Hepatocyte (in vitro differentiated cells): ENCODE measurements around the gene PAWR. TPM values are rescaled to one million over a fixed set of nuclear protein-coding genes. Genes with fewer than 3 reads are reported as not detected.

Experiments
- DNase-seq: peaks from one replicate; pipeline ENCODE4 v3.0.0-alpha.2; 2016; ENCODE audit warnings: low spot score
- H2AFZ ChIP-seq: fragments of 200-600 bp; sonication (generic); 2 replicates; pipeline ENCODE4 v1.6.0; 2016; ENCODE audit warnings: antibody characterized with exemption, mild to moderate bottlenecking
- H3K27ac ChIP-seq: fragments of 200-600 bp; sonication (generic); 2 replicates; pipeline ENCODE4 v1.5.1; 2016; ENCODE audit warnings: mild to moderate bottlenecking
- H3K27me3 ChIP-seq: fragments of 200-600 bp; sonication (generic); 2 replicates; pipeline ENCODE4 v1.6.1; 2016
- H3K36me3 ChIP-seq: fragments of 200-600 bp; sonication (generic); replicated peaks from 2 replicates; pipeline ENCODE4 v1.5.1; 2016; ENCODE audit warnings: low read depth; ENCODE audit not compliant: insufficient read depth
- H3K4me1 ChIP-seq: fragments of 200-600 bp; sonication (generic); 2 replicates; pipeline ENCODE4 v1.5.1; 2016; ENCODE audit warnings: mild to moderate bottlenecking, moderate library complexity; ENCODE audit not compliant: insufficient read depth
- H3K4me2 ChIP-seq: fragments of 200-600 bp; sonication (generic); 2 replicates; pipeline ENCODE4 v1.6.0; 2016
- H3K4me3 ChIP-seq: fragments of 200-600 bp; sonication (generic); 2 replicates; pipeline ENCODE4 v1.5.1; 2016; ENCODE audit warnings: mild to moderate bottlenecking
- H3K79me2 ChIP-seq: fragments of 200-600 bp; sonication (generic); 2 replicates; pipeline ENCODE4 v1.6.0; 2017; ENCODE audit warnings: mild to moderate bottlenecking
- H3K9me2 ChIP-seq: fragments of 200-600 bp; sonication (generic); replicated peaks from 2 replicates; pipeline ENCODE4 v1.6.0; 2017; ENCODE audit warnings: mild to moderate bottlenecking; ENCODE audit not compliant: insufficient read depth
- H3K9me3 ChIP-seq: fragments of 200-600 bp; sonication (generic); 2 replicates; pipeline ENCODE4 v1.5.1; 2016; ENCODE audit warnings: low read depth, mild to moderate bottlenecking
- H4K20me1 ChIP-seq: fragments of 200-600 bp; sonication (generic); 2 replicates; pipeline ENCODE4 v1.6.0; 2016; ENCODE audit warnings: mild to moderate bottlenecking; ENCODE audit not compliant: insufficient read depth, poor library complexity, severe bottlenecking
- CTCF ChIP-seq: fragments of 200-600 bp; sonication (generic); IDR thresholded peaks from 2 replicates; pipeline ENCODE4 v1.5.1; 2016; ENCODE audit warnings: antibody characterized with exemption, mild to moderate bottlenecking; ENCODE audit not compliant: poor library complexity
- EZH2 ChIP-seq: fragments of 200-600 bp; sonication (generic); IDR thresholded peaks from 2 replicates; pipeline ENCODE4 v1.6.1; 2016; ENCODE audit warnings: antibody characterized with exemption, mild to moderate bottlenecking, borderline replicate concordance
- EZH2phosphoT487 ChIP-seq: fragments of 200-600 bp; sonication (generic); IDR thresholded peaks from one replicate; pipeline ENCODE4 v1.6.1; 2018; ENCODE audit warnings: antibody characterized with exemption, mild to moderate bottlenecking, low read depth, moderate library complexity; ENCODE audit not compliant: unreplicated experiment, severe bottlenecking
- WGBS: methylation state at CpG from one replicate; pipeline ENCODE4 v1.1.6; 2016; ENCODE audit warnings: low lambda C conversion rate; ENCODE audit errors: missing lambda C conversion rate; 5-methylcytosine and 5-hydroxymethylcytosine counted together
- polyA plus RNA-seq: library from polyadenylated mRNA; unstranded; fragments of >200 nt; fragmentation: Nextera tagmentation; extraction: Ambion mirVana; gene quantifications from 2 replicates; pipeline ENCODE4 v1.2.1, GENCODE V29; 2016
- total RNA-seq: library from RNA; depleted of rRNA; stranded (reverse); fragments of >200 nt; gene quantifications from 2 replicates; pipeline ENCODE4 v1.2.3, GENCODE V29; 2014

The PAWR gene
- total and polyA plus RNA-seq, 2 experiments from 2014 or later, result 40.5 to 54.9 TPM

DNA sequence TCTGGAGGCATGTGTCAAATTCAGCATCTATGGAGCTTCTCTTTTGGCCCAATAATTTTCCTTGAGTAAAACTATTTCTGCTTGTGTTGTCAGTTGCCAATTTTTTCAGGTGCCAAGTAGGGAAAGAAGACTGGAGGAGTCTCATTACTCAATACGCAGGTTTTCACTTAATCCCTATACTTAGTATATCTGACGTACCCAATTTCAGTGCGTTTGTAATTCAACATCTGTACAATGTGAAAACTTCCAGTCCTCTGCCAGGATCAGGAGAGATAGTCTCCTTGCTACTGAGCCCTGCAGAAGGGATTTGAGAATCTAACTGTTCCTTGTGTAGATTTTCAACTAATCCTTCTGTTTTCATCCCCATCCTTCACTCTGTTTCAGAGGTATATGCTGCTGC lies 5.7 kb upstream of the PAWR start:
- peaks cover 7% of the 10 kb centered on the region for H3K4me1 ChIP-seq
- H3K27ac ChIP-seq, result no peak overlapping the region
- no peak overlapping the region for H2AFZ ChIP-seq
- no peaks in the 10 kb centered on the region for H3K27me3 ChIP-seq
- DNase-seq, result no peak
- H3K9me3 ChIP-seq, result no peaks in the 10 kb centered on the region
- WGBS, result 53% methylated on average over 3 of the region's 3 CpGs
- H3K4me3 ChIP-seq, result no peak overlapping the region
- no peak overlapping the region for H3K4me2 ChIP-seq
- H4K20me1 ChIP-seq, result no peaks in the 10 kb centered on the region
- no peak for TF ChIP-seq EZH2
- TF ChIP-seq EZH2phosphoT487, result no peak
- no peak for TF ChIP-seq CTCF
- H3K36me3 ChIP-seq, result no peaks in the 10 kb centered on the region
- H3K9me2 ChIP-seq, result no peaks in the 10 kb centered on the region
- no peaks in the 10 kb centered on the region for H3K79me2 ChIP-seq

GRCh38 chr12:79692860-79693577 lies 2.3 kb upstream of the PAWR start:
- H3K9me3 ChIP-seq, result no peaks in the 10 kb centered on the region
- H3K27ac ChIP-seq, result peak overlapping the region; percentile 91
- no peaks in the 10 kb centered on the region for H3K27me3 ChIP-seq
- DNase-seq, result no peak
- peaks cover 16% of the 10 kb centered on the region for H3K79me2 ChIP-seq
- H2AFZ ChIP-seq, result no peak overlapping the region
- H3K4me2 ChIP-seq, result peak overlapping the region; percentile 87
- H3K9me2 ChIP-seq, result no peaks in the 10 kb centered on the region
- H3K4me3 ChIP-seq, result no peak overlapping the region
- H3K4me1 ChIP-seq, result peaks cover 7% of the 10 kb centered on the region
- no peaks in the 10 kb centered on the region for H4K20me1 ChIP-seq
- no peaks in the 10 kb centered on the region for H3K36me3 ChIP-seq
- TF ChIP-seq CTCF, result no peak
- TF ChIP-seq EZH2, result no peak
- TF ChIP-seq EZH2phosphoT487, result no peak
- 61% methylated on average over 6 of the region's 6 CpGs for WGBS

- WGBS, result 2% methylated on average over 11 of the region's 11 CpGs
- peaks cover 30% of the 10 kb centered on the region for H3K79me2 ChIP-seq
- DNase-seq, result peak; percentile 28
Measured at GRCh38 chr12:79691511-79692248, 916 bp upstream of the PAWR start.

More at GRCh38 chr12:79691511-79692248, 916 bp upstream of the PAWR start:
- no peaks in the 10 kb centered on the region for H3K27me3 ChIP-seq
- H4K20me1 ChIP-seq, result no peaks in the 10 kb centered on the region
- H3K9me3 ChIP-seq, result no peaks in the 10 kb centered on the region
- H3K36me3 ChIP-seq, result no peaks in the 10 kb centered on the region
- H3K9me2 ChIP-seq, result no peaks in the 10 kb centered on the region
- peaks cover 7% of the 10 kb centered on the region for H3K4me1 ChIP-seq
- H3K4me3 ChIP-seq, result peak overlapping the region; percentile 34
- TF ChIP-seq EZH2phosphoT487, result no peak
- TF ChIP-seq CTCF, result no peak
- TF ChIP-seq EZH2, result no peak
- H3K27ac ChIP-seq, result peak overlapping the region; percentile 91
- peak overlapping the region; percentile 87 for H3K4me2 ChIP-seq
- peak overlapping the region; percentile 54 for H2AFZ ChIP-seq
